SK-N-MC (cell line): ENCODE results near the gene TRHDE.

ENCODE experiments used
- EZH2 ChIP-seq: fragments of 200-600 bp; sonication (generic); IDR thresholded peaks from one replicate; pipeline ENCODE4 v1.6.1; 2017; ENCODE audit warnings: antibody characterized with exemption
- POLR2AphosphoS5 ChIP-seq: IDR thresholded peaks from 2 replicates; pipeline ENCODE4 v1.6.1; 2012; ENCODE audit warnings: mild to moderate bottlenecking, low read depth, low read length, borderline replicate concordance

DNA sequence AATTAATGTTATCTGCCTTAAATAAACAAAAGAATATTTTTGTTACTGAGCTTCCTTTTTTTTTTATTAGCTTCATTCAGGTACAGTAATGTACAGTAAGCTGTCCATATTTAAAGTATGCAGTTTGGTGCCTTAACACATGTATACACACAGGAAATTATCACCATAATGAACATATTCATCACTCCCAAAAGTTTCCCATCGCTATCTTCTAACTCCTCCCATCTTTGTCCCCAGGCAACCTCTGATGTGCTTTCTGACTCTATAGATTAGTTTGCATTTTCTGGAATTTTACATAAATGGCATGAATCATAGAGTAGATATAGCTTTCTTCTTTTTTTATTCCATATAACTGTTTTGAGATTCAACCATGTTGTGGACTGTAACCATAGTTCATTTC, 193.0 kb downstream of the TRHDE start:
- TF ChIP-seq POLR2AphosphoS5 (no peak), EZH2 (no peak)
